Progenitor cell of endocrine pancreas (in vitro differentiated cells): ENCODE results near the gene MAB21L2. TPM values are rescaled to one million over a fixed set of nuclear protein-coding genes. Genes with fewer than 3 reads are reported as not detected.
"Not testable (repeated sequence)": the region's sequence is repeated elsewhere in the genome, so short reads cannot be mapped to it uniquely, and the experiment has no call there.

Experiments used
- DNase-seq: peaks from one replicate; pipeline ENCODE4 v3.0.0; 2021; ENCODE audit warnings: low spot score; ENCODE audit not compliant: unreplicated experiment
- H3K27ac Mint-ChIP-seq: 2 replicates; pipeline ENCODE4 v1.8.0; 2021; ENCODE audit warnings: mild to moderate bottlenecking, moderate library complexity, mixed read lengths
- H3K27me3 Mint-ChIP-seq: 2 replicates; pipeline ENCODE4 v1.8.0; 2021; ENCODE audit warnings: mixed read lengths
- H3K36me3 Mint-ChIP-seq: 2 replicates; pipeline ENCODE4 v1.8.0; 2022; ENCODE audit warnings: mixed read lengths; ENCODE audit not compliant: insufficient read depth
- H3K4me1 Mint-ChIP-seq: 2 replicates; pipeline ENCODE4 v1.8.0; 2021; ENCODE audit warnings: low read depth, mixed read lengths
- H3K4me3 Mint-ChIP-seq: 2 replicates; pipeline ENCODE4 v1.8.0; 2021; ENCODE audit warnings: low read depth, mild to moderate bottlenecking, moderate library complexity, mixed read lengths
- H3K9me3 Mint-ChIP-seq: 2 replicates; pipeline ENCODE4 v1.8.0; 2021; ENCODE audit warnings: low read depth, mixed read lengths
- CTCF ChIP-seq: fragments of 200-600 bp; sonication (generic); IDR thresholded peaks from one replicate; pipeline ENCODE4 v1.5.0; 2021; ENCODE audit warnings: antibody characterized with exemption, mild to moderate bottlenecking; ENCODE audit not compliant: unreplicated experiment
- long read RNA-seq: library from polyadenylated mRNA; unstranded; transcript quantifications from one replicate; pipeline ENCODE4 v2.0.0, GENCODE V29; 2020
- total RNA-seq: library from RNA; stranded (reverse); gene quantifications from 2 replicates; pipeline ENCODE4 v1.2.1, GENCODE V29; 2021

MAB21L2 gene
- 0.19 and 0.51 TPM in 2 replicates for total RNA-seq
- long read RNA-seq = 0 reads

DNA sequence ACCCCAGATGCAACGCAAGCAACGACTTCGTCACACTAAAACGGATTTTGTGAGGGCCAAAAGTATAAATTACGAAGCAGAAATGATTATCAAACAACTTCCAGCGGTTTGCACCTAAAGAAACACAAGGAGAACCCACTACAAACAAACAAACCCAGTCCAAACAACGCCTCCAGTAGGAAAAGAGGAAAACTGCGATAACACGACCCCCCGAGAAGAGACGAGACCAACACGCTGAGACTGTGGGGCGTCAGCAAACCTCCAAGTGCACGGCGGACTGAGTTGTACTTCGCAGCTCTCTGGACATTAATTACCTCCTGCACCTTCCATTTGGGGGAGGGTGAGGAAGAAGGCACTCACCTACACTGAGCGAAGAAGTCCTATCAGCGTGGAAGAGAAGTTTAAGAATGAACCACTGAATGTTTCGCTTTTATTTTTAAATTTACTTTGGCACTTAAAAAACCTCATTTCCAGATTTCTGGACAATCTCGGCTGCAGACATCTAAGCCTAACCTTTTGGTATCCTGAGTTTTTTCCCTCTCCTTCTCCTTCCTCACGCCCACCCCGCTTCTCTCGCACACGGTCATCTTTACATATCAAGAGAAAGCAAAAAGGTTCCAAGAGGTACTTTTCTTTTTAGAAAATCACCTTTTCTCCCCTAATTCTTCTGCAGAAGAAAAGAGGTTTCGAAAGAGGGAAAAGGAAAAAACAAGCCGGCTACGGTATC lies at the start of gene MAB21L2:
TSS of gene MAB21L2 (plus strand) at position 6 of the 727 bp plus-strand sequence. CDS start 879 bp downstream, outside the sequence.
- peaks cover 36% of the 10 kb centered on the region for H3K4me1 Mint-ChIP-seq
- H3K27me3 Mint-ChIP-seq = peaks cover 85% of the 10 kb centered on the region
- peaks cover 5% of the 10 kb centered on the region for H3K36me3 Mint-ChIP-seq
- no peaks in the 10 kb centered on the region for H3K9me3 Mint-ChIP-seq
- TF ChIP-seq CTCF = no peak
- H3K4me3 Mint-ChIP-seq = peak within 1 kb of the TSS; percentile 64
- DNase-seq = no peak
- H3K27ac Mint-ChIP-seq = peak within 1 kb of the TSS; percentile 15

- no peaks in the 10 kb centered on the region for H3K4me1 Mint-ChIP-seq
- no peak overlapping the region for H3K4me3 Mint-ChIP-seq
- H3K36me3 Mint-ChIP-seq = peaks cover 9% of the 10 kb centered on the region
- H3K27ac Mint-ChIP-seq = no peak overlapping the region
- DNase-seq = no peak
- no peak for TF ChIP-seq CTCF
- H3K9me3 Mint-ChIP-seq = peaks cover 10% of the 10 kb centered on the region
- H3K27me3 Mint-ChIP-seq = no peaks in the 10 kb centered on the region
Observed at GRCh38 chr4:150533673-150534072, 48.3 kb upstream of the MAB21L2 start.

DNA sequence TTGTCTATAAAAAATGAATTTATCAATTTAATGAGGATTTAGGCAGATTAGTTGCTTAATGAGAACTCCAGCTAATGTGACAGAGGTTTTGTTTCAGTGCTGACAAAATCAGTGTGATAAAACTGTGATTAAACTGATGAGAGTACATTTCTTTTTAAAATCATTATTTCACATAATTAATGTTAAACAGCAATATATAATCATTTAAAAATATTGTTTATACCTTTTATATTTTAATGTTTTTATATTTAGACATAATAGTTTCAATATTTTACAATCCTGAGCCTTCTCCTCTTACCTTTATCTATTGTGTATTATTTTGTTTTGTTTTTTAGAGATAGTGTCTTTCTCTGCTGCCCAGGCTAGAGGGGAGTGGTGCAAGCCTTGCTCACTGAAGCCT lies 47.1 kb upstream of the MAB21L2 start:
- Mint-ChIP-seq H3K4me3 (no peak overlapping the region), H3K27me3 (no peaks in the 10 kb centered on the region), H3K36me3 (peaks cover 9% of the 10 kb centered on the region), H3K9me3 (peaks cover 10% of the 10 kb centered on the region), H3K27ac (no peak overlapping the region), H3K4me1 (no peaks in the 10 kb centered on the region)
- DNase-seq = no peak
- no peak for TF ChIP-seq CTCF

DNA sequence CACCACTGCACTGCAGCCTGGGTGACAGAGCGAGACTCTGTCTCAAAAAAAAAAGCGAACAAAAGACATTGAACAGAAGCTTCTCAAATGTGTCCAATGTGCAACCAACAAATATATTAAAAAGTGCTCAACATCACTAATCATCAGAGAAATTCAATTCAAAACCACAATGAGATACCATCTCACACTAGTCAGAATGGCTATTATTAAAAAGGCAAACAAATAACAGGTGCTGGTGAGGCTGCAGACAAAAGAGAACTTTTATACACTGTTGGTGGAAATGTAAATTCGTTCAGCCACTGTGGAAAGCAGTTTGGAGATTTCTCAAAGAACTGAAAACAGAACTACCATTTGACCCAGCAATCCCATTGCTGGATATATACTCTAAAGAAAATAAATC lies 44.0 kb upstream of the MAB21L2 start:
- not testable (repeated sequence) for H3K4me3 Mint-ChIP-seq, H3K9me3 Mint-ChIP-seq, H3K4me1 Mint-ChIP-seq, DNase-seq, H3K27me3 Mint-ChIP-seq, H3K27ac Mint-ChIP-seq, H3K36me3 Mint-ChIP-seq

GRCh38 chr4:150540536-150540935 lies 41.4 kb upstream of the MAB21L2 start:
- Mint-ChIP-seq H3K9me3 (peaks cover 10% of the 10 kb centered on the region), H3K4me1 (peaks cover 11% of the 10 kb centered on the region), H3K27ac (no peak overlapping the region), H3K4me3 (no peak overlapping the region), H3K36me3 (peaks cover 6% of the 10 kb centered on the region), H3K27me3 (no peaks in the 10 kb centered on the region)
- no peak for DNase-seq
- no peak for TF ChIP-seq CTCF

GRCh38 chr4:150540959-150541360 lies 41.0 kb upstream of the MAB21L2 start:
- no peak overlapping the region for H3K4me3 Mint-ChIP-seq
- peaks cover 12% of the 10 kb centered on the region for H3K4me1 Mint-ChIP-seq
- H3K27ac Mint-ChIP-seq = peak overlapping the region; percentile 8
- H3K27me3 Mint-ChIP-seq = no peaks in the 10 kb centered on the region
- peaks cover 6% of the 10 kb centered on the region for H3K36me3 Mint-ChIP-seq
- TF ChIP-seq CTCF = no peak
- DNase-seq = no peak
- peaks cover 10% of the 10 kb centered on the region for H3K9me3 Mint-ChIP-seq
